22Rv1 (cell line): ENCODE data around the gene ANKH.

ENCODE experiments used
- ZFX ChIP-seq: fragments of 450-650 bp; IDR thresholded peaks from 2 replicates; pipeline ENCODE4 v1.6.1; 2017; ENCODE audit warnings: antibody characterized with exemption, borderline replicate concordance
- TF ChIP-seq, protein P1 (sequence below): fragments of 450-650 bp; IDR thresholded peaks from 2 replicates; pipeline ENCODE4 v1.5.1; 2017; ENCODE audit warnings: mild to moderate bottlenecking

DNA sequence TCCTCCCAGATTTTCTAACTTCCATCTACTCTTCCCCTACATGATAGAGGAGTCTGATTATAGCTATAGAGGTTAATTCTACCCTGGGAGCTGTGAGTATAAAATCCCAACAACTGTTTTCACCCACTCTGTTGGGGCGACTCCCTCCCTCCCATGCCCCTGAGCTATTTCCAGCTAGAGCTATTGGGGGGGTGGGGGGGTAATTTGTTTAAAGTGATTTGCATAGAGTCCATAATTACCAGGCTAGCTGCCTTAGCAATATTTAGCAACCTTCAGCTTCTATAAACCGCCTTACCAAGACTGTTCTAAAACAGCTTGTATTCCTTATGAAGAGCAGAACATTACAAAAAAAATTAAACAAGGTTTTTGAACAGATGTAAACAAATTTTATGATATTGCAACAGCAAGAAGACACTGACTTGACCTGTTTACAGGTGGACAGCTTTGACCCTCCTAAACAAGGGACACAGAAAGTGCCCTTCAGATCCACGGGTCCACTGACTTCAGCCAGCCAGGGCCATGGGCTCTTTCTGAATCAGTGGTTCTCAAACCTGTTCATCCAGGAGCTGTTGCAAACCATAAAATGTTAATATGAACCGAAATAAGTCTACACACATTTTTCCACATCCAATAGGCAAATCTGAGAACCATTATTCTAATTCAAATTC, 108.9 kb downstream of the ANKH start:
- TF ChIP-seq, protein P1, sequence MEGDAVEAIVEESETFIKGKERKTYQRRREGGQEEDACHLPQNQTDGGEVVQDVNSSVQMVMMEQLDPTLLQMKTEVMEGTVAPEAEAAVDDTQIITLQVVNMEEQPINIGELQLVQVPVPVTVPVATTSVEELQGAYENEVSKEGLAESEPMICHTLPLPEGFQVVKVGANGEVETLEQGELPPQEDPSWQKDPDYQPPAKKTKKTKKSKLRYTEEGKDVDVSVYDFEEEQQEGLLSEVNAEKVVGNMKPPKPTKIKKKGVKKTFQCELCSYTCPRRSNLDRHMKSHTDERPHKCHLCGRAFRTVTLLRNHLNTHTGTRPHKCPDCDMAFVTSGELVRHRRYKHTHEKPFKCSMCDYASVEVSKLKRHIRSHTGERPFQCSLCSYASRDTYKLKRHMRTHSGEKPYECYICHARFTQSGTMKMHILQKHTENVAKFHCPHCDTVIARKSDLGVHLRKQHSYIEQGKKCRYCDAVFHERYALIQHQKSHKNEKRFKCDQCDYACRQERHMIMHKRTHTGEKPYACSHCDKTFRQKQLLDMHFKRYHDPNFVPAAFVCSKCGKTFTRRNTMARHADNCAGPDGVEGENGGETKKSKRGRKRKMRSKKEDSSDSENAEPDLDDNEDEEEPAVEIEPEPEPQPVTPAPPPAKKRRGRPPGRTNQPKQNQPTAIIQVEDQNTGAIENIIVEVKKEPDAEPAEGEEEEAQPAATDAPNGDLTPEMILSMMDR: no peak
- no peak for TF ChIP-seq ZFX
